Measurements from ENCODE around the gene NKD1.

Gene NKD1

DNA sequence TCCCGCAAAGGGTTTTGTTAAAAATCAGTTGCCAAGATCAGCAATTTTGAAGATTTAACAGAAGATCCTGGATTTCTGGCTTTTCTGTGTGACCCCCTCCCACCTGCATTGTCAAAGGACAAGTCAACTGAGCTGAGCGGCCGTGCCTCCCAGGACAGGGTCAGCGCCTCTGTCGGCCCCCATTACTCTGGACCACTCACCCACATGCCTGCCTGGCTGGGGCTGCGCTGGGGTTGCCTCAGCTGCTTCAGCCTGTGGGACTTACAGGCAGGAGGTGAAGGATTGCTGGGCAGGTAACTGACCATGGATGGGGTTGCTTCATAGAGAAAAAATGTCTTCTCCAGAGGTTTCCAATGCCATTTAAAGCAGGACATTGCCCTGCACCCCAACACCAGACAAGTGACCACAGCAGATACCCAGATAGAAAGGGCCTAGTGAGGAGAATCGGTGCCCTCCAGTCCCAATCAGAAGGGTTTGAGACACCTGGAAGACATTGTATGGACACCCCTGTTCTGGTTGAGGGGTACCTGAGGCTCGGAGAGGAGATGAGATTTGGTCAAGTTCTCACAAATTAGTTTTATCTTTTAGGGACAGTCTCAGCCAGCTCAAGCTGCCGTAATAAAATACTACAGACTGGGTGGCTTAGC is 80.1 kb downstream of the NKD1 start:
- H3K4me1 ChIP-seq (ENCODE audit: insufficient read depth, low read length), result no peaks in the 10 kb centered on the region
- peaks cover 8% of the 10 kb centered on the region for H3K36me3 ChIP-seq (ENCODE audit: insufficient read depth, low read length)
- no peaks in the 10 kb centered on the region for H3K9me3 ChIP-seq (ENCODE audit: low read length)
- H2AFZ ChIP-seq (ENCODE audit: low read depth, low read length), result no peak overlapping the region
- H3K4me3 ChIP-seq (ENCODE audit: low read length), result no peak overlapping the region
- H3K27me3 ChIP-seq (ENCODE audit: insufficient read depth, low read length), result no peaks in the 10 kb centered on the region

DNA sequence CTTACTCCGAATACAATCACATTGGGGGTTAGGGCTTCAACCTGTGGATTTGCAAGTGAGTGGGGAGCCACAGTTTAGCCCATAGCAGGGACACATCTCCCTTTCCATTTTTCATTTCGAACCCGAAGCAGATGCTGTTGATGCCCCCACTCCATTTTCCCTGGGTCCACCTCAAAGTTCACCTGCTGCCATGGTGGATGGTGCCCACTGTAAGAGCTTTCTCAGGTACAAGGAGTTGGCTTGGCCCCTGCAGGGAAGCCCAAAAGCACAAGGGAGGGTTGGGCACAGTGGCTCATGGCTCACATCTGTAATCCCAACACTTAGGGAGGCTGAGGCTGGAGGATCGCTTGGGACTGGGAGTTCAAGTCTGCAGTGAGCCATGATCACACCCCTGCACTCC is 81.1 kb downstream of the NKD1 start:
- Histone ChIP-seq H3K4me3 (ENCODE audit: low read length) (no peak overlapping the region), H2AFZ (ENCODE audit: low read depth, low read length) (no peak overlapping the region), H3K4me1 (ENCODE audit: insufficient read depth, low read length) (no peaks in the 10 kb centered on the region), H3K9me3 (ENCODE audit: low read length) (no peaks in the 10 kb centered on the region), H3K27me3 (ENCODE audit: insufficient read depth, low read length) (no peaks in the 10 kb centered on the region), H3K36me3 (ENCODE audit: insufficient read depth, low read length) (peaks cover 8% of the 10 kb centered on the region)

- no peaks in the 10 kb centered on the region for H3K4me1 ChIP-seq (ENCODE audit: insufficient read depth, low read length)
- no peaks in the 10 kb centered on the region for H3K9me3 ChIP-seq (ENCODE audit: low read length)
- no peaks in the 10 kb centered on the region for H3K27me3 ChIP-seq (ENCODE audit: insufficient read depth, low read length)
- H2AFZ ChIP-seq (ENCODE audit: low read depth, low read length), result no peak overlapping the region
- no peak overlapping the region for H3K4me3 ChIP-seq (ENCODE audit: low read length)
- H3K36me3 ChIP-seq (ENCODE audit: insufficient read depth, low read length), result peaks cover 8% of the 10 kb centered on the region
Observed at GRCh38 chr16:50630394-50631020, 82.3 kb downstream of the NKD1 start.

GRCh38 chr16:50631249-50631984 is 83.2 kb downstream of the NKD1 start:
- H3K27me3 ChIP-seq (ENCODE audit: insufficient read depth, low read length), result no peaks in the 10 kb centered on the region
- no peak overlapping the region for H3K4me3 ChIP-seq (ENCODE audit: low read length)
- peaks cover 8% of the 10 kb centered on the region for H3K36me3 ChIP-seq (ENCODE audit: insufficient read depth, low read length)
- no peak overlapping the region for H2AFZ ChIP-seq (ENCODE audit: low read depth, low read length)
- no peaks in the 10 kb centered on the region for H3K9me3 ChIP-seq (ENCODE audit: low read length)
- H3K4me1 ChIP-seq (ENCODE audit: insufficient read depth, low read length), result no peaks in the 10 kb centered on the region

DNA sequence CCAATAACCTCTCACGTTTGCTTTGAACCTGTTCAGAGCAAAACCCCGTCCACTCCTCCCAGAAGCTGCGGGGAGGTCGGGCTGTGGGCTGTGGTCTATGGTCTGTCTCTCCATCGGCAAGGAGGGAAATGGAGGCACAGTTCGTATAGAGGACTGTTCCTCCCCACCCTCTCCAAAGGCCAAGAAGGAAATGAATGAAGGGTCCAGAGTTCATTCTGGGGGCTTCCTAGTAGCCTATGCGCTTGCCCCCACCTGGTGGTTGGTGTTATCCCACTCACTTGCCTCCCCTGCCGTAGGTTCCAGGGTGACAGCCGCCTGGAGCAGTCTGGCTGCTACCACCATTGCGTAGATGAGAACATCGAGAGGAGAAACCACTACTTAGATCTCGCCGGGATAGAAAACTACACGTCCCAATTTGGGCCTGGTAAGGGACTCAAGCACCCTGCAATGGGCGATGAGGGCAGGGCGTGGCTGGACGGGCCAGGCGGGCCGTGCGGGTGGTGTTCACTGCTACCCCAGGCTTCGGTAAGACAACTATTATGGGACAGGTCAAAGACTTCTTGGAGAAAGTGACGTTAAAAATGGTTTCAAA is 83.9 kb downstream of the NKD1 start:
- Histone ChIP-seq H3K4me3 (ENCODE audit: low read length) (no peak overlapping the region), H3K36me3 (ENCODE audit: insufficient read depth, low read length) (peaks cover 8% of the 10 kb centered on the region), H3K9me3 (ENCODE audit: low read length) (no peaks in the 10 kb centered on the region), H3K4me1 (ENCODE audit: insufficient read depth, low read length) (no peaks in the 10 kb centered on the region), H2AFZ (ENCODE audit: low read depth, low read length) (no peak overlapping the region), H3K27me3 (ENCODE audit: insufficient read depth, low read length) (no peaks in the 10 kb centered on the region)

DNA sequence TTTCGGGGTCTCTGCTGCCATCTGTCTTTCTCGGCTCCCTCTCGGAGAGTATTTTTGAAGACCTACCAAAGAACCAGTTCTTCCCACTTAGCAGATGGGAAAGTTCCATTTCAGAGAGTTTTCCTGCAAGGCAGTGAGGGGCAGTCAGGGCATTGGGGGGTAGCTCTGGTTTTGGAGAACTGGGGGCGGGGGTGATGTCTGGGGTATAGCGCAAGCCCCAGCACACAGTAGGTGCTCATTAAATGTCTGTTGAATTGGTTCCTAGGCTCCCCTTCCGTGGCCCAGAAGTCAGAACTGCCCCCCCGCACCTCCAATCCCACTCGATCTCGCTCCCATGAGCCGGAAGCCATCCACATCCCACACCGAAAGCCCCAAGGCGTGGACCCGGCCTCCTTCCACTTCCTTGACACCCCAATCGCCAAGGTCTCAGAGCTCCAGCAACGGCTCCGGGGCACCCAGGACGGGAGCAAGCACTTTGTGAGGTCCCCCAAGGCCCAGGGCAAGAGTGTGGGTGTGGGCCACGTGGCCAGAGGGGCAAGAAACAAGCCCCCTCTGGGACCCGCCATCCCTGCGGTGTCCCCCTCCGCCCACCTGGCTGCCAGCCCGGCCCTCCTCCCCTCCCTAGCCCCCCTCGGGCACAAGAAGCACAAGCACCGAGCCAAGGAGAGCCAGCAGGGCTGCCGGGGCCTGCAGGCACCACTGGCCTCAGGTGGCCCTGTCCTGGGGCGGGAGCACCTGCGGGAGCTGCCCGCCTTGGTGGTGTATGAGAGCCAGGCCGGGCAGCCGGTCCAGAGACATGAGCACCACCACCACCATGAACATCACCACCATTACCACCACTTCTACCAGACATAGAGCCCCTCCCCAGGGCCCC is 85.0 kb downstream of the NKD1 start:
- Histone ChIP-seq H2AFZ (ENCODE audit: low read depth, low read length) (no peak overlapping the region), H3K4me3 (ENCODE audit: low read length) (no peak overlapping the region), H3K36me3 (ENCODE audit: insufficient read depth, low read length) (peaks cover 8% of the 10 kb centered on the region), H3K9me3 (ENCODE audit: low read length) (no peaks in the 10 kb centered on the region), H3K4me1 (ENCODE audit: insufficient read depth, low read length) (no peaks in the 10 kb centered on the region), H3K27me3 (ENCODE audit: insufficient read depth, low read length) (no peaks in the 10 kb centered on the region)

DNA sequence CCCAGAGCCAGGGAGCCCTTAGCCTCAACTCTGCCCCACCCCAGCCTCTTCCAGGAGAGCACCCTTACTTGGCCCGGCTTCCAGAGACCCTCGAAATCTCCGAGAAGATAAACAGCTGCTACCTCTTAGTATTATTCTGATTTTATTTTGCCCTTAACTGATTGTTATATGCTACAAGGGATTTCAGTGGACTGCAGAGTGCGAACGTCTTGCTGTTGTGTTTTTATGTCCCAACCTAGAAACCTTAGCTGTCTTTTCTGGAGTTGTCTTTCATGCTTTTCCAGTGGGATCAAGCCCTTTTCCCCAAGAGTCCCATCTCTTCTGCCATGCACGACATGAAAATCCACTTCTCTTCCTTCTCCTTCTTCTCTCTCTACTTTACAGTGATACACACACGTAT is 85.9 kb downstream of the NKD1 start:
- no peaks in the 10 kb centered on the region for H3K9me3 ChIP-seq (ENCODE audit: low read length)
- H2AFZ ChIP-seq (ENCODE audit: low read depth, low read length), result no peak overlapping the region
- H3K27me3 ChIP-seq (ENCODE audit: insufficient read depth, low read length), result no peaks in the 10 kb centered on the region
- no peak overlapping the region for H3K4me3 ChIP-seq (ENCODE audit: low read length)
- peaks cover 8% of the 10 kb centered on the region for H3K36me3 ChIP-seq (ENCODE audit: insufficient read depth, low read length)
- no peaks in the 10 kb centered on the region for H3K4me1 ChIP-seq (ENCODE audit: insufficient read depth, low read length)

- H3K9me3 ChIP-seq (ENCODE audit: low read length), result no peaks in the 10 kb centered on the region
Observed at GRCh38 chr16:50634947-50635346, 86.8 kb downstream of the NKD1 start.

DNA sequence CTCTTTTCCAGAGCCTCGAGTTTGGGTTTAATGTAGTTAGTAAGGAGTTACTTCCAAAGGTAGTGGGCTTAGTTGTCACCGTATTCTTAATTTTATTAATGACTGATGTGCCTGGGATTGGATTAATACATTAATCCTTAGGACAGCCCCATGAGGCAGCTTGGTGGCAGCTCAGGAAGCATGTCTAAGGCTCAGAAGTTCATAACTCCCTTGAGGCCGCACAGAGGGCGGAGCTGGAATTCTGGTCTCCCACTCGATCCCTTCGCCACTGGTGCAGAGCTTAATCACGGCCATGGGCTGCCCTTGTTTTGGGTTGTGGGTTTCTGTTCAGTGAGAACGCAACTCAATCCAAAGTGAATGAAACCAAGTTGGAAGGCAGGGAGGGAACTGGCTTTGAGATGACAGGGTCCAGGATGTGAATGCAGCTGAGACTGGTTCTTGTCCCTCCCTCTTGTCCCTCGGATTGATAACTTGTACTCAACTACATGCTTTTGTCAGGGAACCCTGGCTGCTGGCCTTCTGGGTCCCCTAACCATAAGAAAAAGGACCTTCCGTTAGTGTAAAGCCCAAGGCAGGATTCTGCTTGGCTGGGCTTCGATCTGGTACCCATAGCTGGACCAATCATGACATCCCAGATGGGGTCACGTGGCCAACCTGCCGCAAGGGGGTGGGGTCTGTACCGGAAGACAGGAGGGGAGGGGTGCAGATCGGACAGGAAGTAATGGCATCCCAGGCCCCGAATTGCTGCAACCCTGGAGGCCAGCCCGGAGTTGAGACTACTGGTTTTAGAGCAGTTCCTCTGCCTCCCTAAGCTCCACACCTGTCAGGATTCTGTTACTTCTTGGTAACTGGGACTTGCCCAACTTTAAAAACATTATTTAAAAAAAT is 87.6 kb downstream of the NKD1 start:
- Histone ChIP-seq H2AFZ (ENCODE audit: low read depth, low read length) (no peak overlapping the region), H3K4me3 (ENCODE audit: low read length) (no peak overlapping the region), H3K4me1 (ENCODE audit: insufficient read depth, low read length) (no peaks in the 10 kb centered on the region), H3K27me3 (ENCODE audit: insufficient read depth, low read length) (no peaks in the 10 kb centered on the region), H3K36me3 (ENCODE audit: insufficient read depth, low read length) (peaks cover 8% of the 10 kb centered on the region), H3K9me3 (ENCODE audit: low read length) (no peaks in the 10 kb centered on the region)

More at GRCh38 chr16:50634947-50635346, 86.8 kb downstream of the NKD1 start:
- H3K4me3 ChIP-seq (ENCODE audit: low read length), result no peak overlapping the region
- peaks cover 8% of the 10 kb centered on the region for H3K36me3 ChIP-seq (ENCODE audit: insufficient read depth, low read length)
- no peaks in the 10 kb centered on the region for H3K4me1 ChIP-seq (ENCODE audit: insufficient read depth, low read length)
- H3K27me3 ChIP-seq (ENCODE audit: insufficient read depth, low read length), result no peaks in the 10 kb centered on the region
- H2AFZ ChIP-seq (ENCODE audit: low read depth, low read length), result no peak overlapping the region

- Histone ChIP-seq H3K36me3 (ENCODE audit: insufficient read depth, low read length) (peaks cover 3% of the 10 kb centered on the region), H2AFZ (ENCODE audit: low read depth, low read length) (no peak overlapping the region), H3K27me3 (ENCODE audit: insufficient read depth, low read length) (no peaks in the 10 kb centered on the region), H3K9me3 (ENCODE audit: low read length) (no peaks in the 10 kb centered on the region), H3K4me3 (ENCODE audit: low read length) (no peak overlapping the region), H3K4me1 (ENCODE audit: insufficient read depth, low read length) (no peaks in the 10 kb centered on the region)
Observed at GRCh38 chr16:50636753-50637374, 88.7 kb downstream of the NKD1 start.

GRCh38 chr16:50637716-50638602 is 89.8 kb downstream of the NKD1 start:
- Histone ChIP-seq H3K4me1 (ENCODE audit: insufficient read depth, low read length) (no peaks in the 10 kb centered on the region), H3K27me3 (ENCODE audit: insufficient read depth, low read length) (no peaks in the 10 kb centered on the region), H3K4me3 (ENCODE audit: low read length) (no peak overlapping the region)

More at GRCh38 chr16:50637716-50638602, 89.8 kb downstream of the NKD1 start:
- Histone ChIP-seq H3K36me3 (ENCODE audit: insufficient read depth, low read length) (peaks cover 3% of the 10 kb centered on the region), H2AFZ (ENCODE audit: low read depth, low read length) (no peak overlapping the region), H3K9me3 (ENCODE audit: low read length) (no peaks in the 10 kb centered on the region)

Measured in neuron (in vitro differentiated cells).